GM06990 (cell line): ENCODE measurements around the gene MORC2.

Source experiments
- DNase-seq: peaks from one replicate; pipeline ENCODE4 v3.0.0-alpha.2; 2011; ENCODE audit not compliant: insufficient read length; ENCODE audit errors: extremely low read depth
- H3K27me3 ChIP-seq: replicated peaks from 2 replicates; pipeline ENCODE4 v1.6.0; 2011; ENCODE audit warnings: low read length; ENCODE audit not compliant: control insufficient read depth, insufficient read depth
- H3K36me3 ChIP-seq: 2 replicates; pipeline ENCODE4 v1.5.1; 2011; ENCODE audit warnings: low read length; ENCODE audit not compliant: control insufficient read depth, insufficient read depth
- H3K4me3 ChIP-seq: replicated peaks from 2 replicates; pipeline ENCODE4 v1.5.1; 2011; ENCODE audit warnings: low read depth, mild to moderate bottlenecking, control low read depth, low read length
- CTCF ChIP-seq: IDR thresholded peaks from 2 replicates; pipeline ENCODE4 v1.5.1; 2011; ENCODE audit warnings: low read length, control low read depth, mild to moderate bottlenecking, inconsistent platforms; ENCODE audit not compliant: insufficient read depth, poor library complexity, severe bottlenecking

MORC2 gene

GRCh38 chr22:30891443-30891755 lies 77.2 kb downstream of the MORC2 start:
- no peaks in the 10 kb centered on the region; the same call in 1 of the 2 replicates for H3K27me3 ChIP-seq
- no peak for DNase-seq
- no peak overlapping the region for H3K4me3 ChIP-seq
- no peak for TF ChIP-seq CTCF
- H3K36me3 ChIP-seq: no peaks in the 10 kb centered on the region

GRCh38 chr22:30890686-30891442 lies 77.7 kb downstream of the MORC2 start:
- Histone ChIP-seq H3K27me3 (no peaks in the 10 kb centered on the region; the same call in 1 of the 2 replicates), H3K36me3 (no peaks in the 10 kb centered on the region), H3K4me3 (no peak overlapping the region)
- peak; percentile 90 for TF ChIP-seq CTCF
- no peak for DNase-seq

DNA sequence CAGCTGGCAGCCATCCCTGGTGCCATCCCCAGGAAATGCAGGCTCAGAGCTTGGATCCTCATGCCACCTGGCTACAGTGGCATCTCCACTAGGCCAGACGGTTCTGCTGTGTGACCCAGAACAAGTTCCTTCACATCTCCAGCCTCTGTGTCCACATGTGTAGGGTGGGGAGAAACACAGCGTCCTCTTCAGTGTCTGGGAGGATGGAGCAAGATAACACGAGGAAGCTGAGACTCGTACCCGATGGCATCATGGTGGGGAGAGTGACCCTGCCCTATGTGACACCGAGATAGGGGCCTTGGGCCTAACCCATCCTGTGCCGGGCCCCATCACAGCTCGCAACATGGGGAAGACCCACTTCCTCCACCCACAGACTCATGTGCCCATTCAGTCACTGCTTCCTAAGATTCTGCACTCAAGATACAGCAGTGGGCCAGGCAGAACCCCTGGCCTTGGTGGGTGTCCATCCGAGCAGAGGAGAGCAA lies 78.5 kb downstream of the MORC2 start:
- no peak overlapping the region for H3K4me3 ChIP-seq
- no peaks in the 10 kb centered on the region; the same call in 1 of the 2 replicates for H3K27me3 ChIP-seq
- TF ChIP-seq CTCF: no peak
- no peak for DNase-seq
- no peaks in the 10 kb centered on the region for H3K36me3 ChIP-seq

DNA sequence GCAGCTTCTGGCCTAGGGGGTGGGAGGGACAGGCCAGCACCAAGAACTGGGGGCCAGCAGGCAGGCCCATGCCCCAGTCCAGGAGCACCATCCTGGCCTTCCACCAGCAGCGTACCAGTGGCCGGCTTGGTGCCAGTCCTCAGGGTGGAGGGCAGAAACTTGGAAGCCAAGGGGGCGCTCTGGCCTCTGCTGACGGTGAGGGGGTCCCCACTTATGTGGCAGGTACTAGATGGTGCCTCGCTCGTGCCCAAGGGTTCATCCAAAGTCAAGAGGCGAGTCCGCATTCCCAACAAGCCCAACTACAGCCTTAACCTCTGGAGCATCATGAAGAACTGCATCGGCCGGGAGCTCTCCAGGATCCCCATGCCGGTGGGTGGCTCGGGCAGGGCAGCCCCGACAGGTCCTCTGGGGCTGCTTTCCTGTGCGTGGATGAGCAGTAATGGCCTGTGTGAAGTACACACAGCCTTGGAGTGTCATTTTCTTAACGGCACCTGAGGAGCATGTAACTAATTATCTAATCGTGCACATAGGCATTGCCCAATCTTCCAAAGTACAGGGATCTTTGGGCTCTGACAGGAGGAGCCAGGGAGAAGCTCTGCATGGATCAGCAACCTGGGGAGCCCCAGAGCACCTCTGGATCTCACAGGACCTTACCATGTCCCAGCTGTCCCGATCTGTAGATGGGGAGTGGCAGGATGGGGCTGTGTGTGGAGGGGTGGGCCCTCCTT lies 79.1 kb downstream of the MORC2 start:
- no peak for DNase-seq
- H3K36me3 ChIP-seq: no peaks in the 10 kb centered on the region
- no peaks in the 10 kb centered on the region; the same call in 1 of the 2 replicates for H3K27me3 ChIP-seq
- no peak for TF ChIP-seq CTCF
- H3K4me3 ChIP-seq: no peak overlapping the region

DNA sequence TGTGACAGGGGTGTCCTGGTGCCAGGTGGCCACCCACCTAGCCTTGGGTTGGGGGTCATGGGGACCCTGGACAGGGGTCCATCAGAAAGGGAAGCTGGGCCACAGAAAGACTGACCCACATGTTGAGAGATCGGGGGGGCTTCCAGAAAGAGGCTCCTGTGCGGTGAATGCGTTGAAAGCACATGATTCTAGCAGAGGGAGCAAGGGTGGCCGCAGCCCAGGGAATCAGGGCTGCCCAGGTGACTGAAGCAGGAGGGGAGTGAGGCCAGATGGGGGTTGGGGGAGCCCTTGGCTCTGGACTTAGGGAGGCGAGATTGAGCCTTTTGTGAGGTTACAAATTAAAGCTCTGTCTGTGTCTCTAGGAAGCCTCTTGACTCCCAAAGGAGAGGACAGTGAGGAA lies 80.7 kb downstream of the MORC2 start:
- no peaks in the 10 kb centered on the region; the same call in 1 of the 2 replicates for H3K27me3 ChIP-seq
- TF ChIP-seq CTCF: no peak
- no peak overlapping the region for H3K4me3 ChIP-seq
- DNase-seq: no peak
- no peaks in the 10 kb centered on the region for H3K36me3 ChIP-seq
